Measurements from ENCODE around the gene GDE1. TPM values are rescaled to one million over a fixed set of nuclear protein-coding genes. Genes with fewer than 3 reads are reported as not detected.

Gene GDE1
- total RNA-seq, 1 donor from 2014 or later: 75.3 TPM

DNA sequence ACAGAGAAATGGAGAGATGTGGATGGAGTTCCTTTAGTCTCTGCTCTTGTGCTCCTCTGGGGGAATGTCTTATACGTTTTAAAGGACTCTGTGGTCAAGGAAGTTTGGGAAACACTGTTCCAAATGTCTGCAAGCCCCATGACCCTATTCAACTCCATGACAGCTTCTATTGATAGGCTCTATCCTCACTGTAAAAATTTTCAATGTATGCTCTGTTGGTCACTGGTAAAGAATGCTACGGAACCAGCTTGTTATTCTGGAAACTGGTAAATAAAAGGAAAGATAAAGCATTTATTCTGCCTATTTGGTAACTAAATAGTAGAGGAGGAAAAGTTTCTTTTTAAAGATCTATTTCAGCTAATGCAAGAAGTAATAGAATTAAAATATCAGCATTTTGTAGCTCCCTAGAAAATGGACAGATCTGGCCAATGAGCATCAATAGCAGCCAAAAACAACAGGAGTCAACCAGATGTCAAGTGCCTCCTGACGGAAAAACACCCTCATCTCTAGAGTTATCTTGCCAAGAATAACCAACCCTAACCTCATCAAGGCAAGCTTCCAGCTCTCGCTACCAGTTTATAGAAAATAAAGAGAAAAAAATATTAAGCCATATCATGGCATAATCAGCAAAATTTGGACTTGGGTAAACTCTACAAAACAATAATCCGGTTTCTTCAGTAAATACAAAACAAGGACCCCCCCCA, 16.1 kb downstream of the GDE1 start:
- DNase-seq (no peak), ATAC-seq (no peak)
- Histone ChIP-seq H3K9me3 (no peaks in the 10 kb centered on the region), H3K36me3 (peaks cover 99% of the 10 kb centered on the region), H3K27me3 (no peaks in the 10 kb centered on the region), H3K4me3 (no peak overlapping the region), H3K27ac (no peak overlapping the region), H3K4me1 (no peaks in the 10 kb centered on the region)
- intact Hi-C loops (cut with DNase I): no loop called here
- TF ChIP-seq, protein P1, sequence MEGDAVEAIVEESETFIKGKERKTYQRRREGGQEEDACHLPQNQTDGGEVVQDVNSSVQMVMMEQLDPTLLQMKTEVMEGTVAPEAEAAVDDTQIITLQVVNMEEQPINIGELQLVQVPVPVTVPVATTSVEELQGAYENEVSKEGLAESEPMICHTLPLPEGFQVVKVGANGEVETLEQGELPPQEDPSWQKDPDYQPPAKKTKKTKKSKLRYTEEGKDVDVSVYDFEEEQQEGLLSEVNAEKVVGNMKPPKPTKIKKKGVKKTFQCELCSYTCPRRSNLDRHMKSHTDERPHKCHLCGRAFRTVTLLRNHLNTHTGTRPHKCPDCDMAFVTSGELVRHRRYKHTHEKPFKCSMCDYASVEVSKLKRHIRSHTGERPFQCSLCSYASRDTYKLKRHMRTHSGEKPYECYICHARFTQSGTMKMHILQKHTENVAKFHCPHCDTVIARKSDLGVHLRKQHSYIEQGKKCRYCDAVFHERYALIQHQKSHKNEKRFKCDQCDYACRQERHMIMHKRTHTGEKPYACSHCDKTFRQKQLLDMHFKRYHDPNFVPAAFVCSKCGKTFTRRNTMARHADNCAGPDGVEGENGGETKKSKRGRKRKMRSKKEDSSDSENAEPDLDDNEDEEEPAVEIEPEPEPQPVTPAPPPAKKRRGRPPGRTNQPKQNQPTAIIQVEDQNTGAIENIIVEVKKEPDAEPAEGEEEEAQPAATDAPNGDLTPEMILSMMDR (IDR thresholded peaks at IDR 0.05): no peak

GRCh38 chr16:19503461-19504075, 18.3 kb downstream of the GDE1 start:
- intact Hi-C loops (cut with DNase I): no loop called here

DNA sequence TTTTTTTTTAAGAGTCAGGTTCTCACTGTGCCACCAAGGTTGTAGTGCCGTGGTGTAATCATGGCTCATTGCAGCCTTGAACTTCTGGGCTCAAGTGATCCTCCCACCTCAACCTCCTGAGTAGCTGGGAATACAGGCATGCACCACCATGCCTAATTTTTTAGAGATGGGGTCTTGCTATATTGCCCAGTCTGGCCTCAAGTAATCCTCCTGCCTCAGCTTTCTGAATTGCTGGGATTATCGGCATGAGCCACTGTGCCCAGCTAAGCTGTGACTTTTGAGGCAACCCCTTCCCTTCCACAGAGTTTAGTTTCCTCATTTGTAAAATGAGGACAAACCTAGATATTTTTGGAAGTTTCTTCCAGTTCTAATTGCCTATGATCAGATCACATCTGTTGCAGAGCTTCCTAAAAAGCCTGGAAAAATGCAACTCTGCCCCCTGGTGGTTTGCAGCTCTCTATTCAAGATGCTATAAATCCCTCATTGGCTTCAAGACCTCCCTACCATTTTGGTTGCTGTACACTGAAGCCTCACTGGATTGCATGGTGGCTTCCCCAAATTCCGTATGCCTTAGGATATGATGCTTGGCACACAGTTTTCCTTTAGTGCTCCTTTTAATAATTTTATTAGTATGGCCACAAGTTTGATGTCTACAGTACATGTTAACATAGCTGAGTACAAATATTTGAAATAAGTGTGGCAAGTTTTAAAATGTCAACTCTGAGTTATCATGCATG, 19.3 kb downstream of the GDE1 start:
- ATAC-seq (peak; percentile 91), DNase-seq (no peak)
- H3K36me3 ChIP-seq: peaks cover 96% of the 10 kb centered on the region
- TF ChIP-seq, protein P1 (IDR thresholded peaks at IDR 0.05): peak; percentile 82
- no peaks in the 10 kb centered on the region for H3K27me3 ChIP-seq
- H3K27ac ChIP-seq: no peak overlapping the region
- no peaks in the 10 kb centered on the region for H3K9me3 ChIP-seq
- no peak overlapping the region for H3K4me3 ChIP-seq
- intact Hi-C loops (cut with DNase I): no loop called here
- H3K4me1 ChIP-seq: no peaks in the 10 kb centered on the region

More at GRCh38 chr16:19503461-19504075, 18.3 kb downstream of the GDE1 start:
- Histone ChIP-seq H3K27me3 (no peaks in the 10 kb centered on the region), H3K9me3 (no peaks in the 10 kb centered on the region), H3K36me3 (peaks cover 96% of the 10 kb centered on the region), H3K4me1 (no peaks in the 10 kb centered on the region), H3K27ac (no peak overlapping the region), H3K4me3 (no peak overlapping the region)
- TF ChIP-seq, protein P1 (IDR thresholded peaks at IDR 0.05): no peak
- DNase-seq (no peak), ATAC-seq (peak; percentile 18)

GRCh38 chr16:19499481-19499880, 22.4 kb downstream of the GDE1 start:
- H3K36me3 ChIP-seq: peaks cover 72% of the 10 kb centered on the region

DNA sequence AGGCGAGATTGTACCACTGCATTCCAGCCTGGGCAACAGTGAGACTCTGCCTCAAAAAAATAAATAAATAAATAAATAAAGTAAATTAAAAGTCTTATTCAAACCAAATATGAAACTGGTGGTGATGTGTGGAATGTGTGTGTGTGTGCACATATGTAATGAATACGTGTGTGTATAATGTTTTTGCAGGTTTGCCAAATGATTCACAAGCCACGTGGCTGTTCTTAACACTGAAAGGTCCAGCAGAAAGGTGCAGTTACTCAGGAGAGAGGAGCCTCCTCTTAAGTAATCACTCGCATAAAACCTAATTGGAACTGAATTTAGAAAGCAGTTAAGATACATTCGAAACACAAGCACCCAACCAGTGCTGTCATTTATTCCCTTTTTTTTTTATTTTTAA, 22.9 kb downstream of the GDE1 start:
- intact Hi-C loops (cut with DNase I): no loop called here
- peaks cover 67% of the 10 kb centered on the region for H3K36me3 ChIP-seq
- TF ChIP-seq, protein P1 (IDR thresholded peaks at IDR 0.05): no peak
- no peak overlapping the region for H3K27ac ChIP-seq
- no peaks in the 10 kb centered on the region for H3K9me3 ChIP-seq
- no peaks in the 10 kb centered on the region for H3K4me1 ChIP-seq
- no peaks in the 10 kb centered on the region for H3K27me3 ChIP-seq
- no peak for ATAC-seq
- H3K4me3 ChIP-seq: no peak overlapping the region
- no peak for DNase-seq

More at GRCh38 chr16:19499481-19499880, 22.4 kb downstream of the GDE1 start:
- Histone ChIP-seq H3K27me3 (no peaks in the 10 kb centered on the region), H3K4me1 (no peaks in the 10 kb centered on the region), H3K4me3 (no peak overlapping the region), H3K9me3 (no peaks in the 10 kb centered on the region), H3K27ac (no peak overlapping the region)
- TF ChIP-seq, protein P1 (IDR thresholded peaks at IDR 0.05): no peak
- intact Hi-C loops (cut with DNase I): no loop called here
- no peak for ATAC-seq
- no peak for DNase-seq

Data from upper lobe of right lung (tissue), 1 donor.